GM18907 (cell line): ENCODE data around the gene STX2.
"Not testable (repeated sequence)": the region's sequence is repeated elsewhere in the genome, so short reads cannot be mapped to it uniquely, and the experiment has no call there.

ENCODE experiments used
- ATAC-seq: cut with Tn5 transposase; IDR thresholded peaks from one replicate; pipeline ENCODE4 v1.9.1; 2021; ENCODE audit warnings: mild to moderate bottlenecking, moderate library complexity; ENCODE audit not compliant: unreplicated experiment

Gene STX2

DNA sequence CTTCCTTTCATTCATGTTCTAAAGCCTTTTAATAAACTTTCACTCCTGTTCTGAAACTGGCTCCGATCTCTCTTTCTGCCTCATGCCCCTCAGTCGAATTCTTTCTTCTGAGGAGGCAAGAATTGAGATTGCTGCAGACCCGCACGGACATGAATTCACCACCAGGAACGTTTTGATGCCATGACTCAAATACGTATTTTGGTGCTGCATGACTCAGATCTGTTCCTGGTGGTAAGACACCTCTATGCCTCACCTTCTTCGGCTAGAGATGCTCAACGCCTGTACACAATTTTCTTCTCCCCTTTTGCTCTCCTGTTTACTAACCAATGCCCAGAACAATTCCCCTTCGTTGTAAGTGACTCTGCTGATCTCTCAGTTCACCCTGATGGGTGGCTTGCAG is 70.9 kb downstream of the STX2 start:
- ATAC-seq = no peak

DNA sequence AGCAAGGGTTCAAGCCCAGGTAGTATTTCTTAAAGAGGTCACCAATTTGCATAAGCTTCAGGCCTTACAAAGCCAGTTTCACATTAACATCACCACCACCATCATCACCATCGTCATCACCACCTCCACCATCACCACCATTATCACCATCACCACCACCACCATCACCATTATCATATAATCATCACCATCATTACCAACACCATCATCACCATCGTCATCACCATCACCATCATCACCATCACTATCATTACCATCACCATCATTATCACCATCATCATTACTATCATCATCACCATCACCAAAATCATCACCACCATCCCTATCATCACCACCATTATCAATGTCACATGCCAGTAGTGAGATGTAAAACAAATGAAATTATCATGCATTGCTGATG is 72.6 kb downstream of the STX2 start:
- no peak for ATAC-seq

DNA sequence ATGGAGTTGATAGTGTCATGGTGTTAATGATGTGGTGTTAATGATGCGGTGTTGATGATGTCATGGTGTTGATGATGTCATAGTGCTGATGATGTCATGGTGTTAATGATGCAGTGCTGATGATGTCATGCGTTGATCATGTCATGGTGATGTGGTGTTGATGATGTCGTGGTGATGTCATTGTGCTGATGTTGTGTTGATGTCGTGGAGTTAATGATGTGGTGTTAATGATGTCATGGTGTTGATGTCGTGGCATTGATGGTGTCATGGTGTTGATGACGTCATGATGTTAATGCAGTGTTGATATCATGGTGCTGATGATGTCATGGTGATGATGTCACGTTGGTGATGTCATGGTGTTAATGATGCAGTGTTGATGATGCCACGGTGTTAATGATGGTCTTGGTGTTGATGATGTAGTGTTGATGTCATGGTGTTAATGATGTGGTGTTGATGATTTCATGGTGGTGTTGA is 73.8 kb downstream of the STX2 start:
- ATAC-seq = no peak

- ATAC-seq = no peak
These were observed 74.4 kb downstream of the STX2 start for GRCh38 chr12:130764475-130765185.

DNA sequence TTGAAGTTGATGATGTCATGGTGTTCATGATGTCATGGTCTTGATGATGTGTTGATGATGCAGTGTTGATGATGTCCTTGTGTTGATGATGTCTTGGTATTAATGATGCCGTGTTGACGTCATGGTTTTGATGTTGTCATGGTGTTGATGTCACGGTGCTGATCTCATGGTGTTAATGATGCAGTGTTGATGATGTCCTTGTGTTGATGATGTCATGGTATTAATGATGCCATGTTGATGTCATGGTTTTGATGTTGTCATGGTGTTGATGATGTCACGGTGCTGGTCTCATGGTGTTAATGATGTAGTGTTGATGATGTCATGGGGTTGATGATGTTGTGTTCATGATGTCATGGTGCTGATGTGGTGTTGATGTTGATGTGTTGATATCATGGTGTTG is 75.0 kb downstream of the STX2 start:
- no peak for ATAC-seq

DNA sequence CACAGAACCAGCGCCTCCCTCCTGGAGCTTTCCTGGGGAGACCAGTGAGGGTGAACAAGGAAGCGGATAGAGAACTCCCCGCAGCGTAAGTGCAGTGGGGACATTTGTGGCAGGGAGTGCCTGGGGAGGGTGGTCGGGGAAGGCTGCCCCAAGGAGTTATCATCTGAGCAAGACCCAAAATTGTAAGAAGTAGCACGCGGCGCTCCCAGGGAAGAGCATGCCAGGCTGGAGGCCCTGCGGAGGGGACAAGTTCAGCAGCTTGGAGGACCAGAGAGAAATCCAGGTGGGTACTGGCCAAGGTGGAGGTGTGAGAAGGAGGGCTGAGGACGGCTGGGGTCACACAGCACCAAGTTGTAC is 76.8 kb downstream of the STX2 start:
- no peak for ATAC-seq

DNA sequence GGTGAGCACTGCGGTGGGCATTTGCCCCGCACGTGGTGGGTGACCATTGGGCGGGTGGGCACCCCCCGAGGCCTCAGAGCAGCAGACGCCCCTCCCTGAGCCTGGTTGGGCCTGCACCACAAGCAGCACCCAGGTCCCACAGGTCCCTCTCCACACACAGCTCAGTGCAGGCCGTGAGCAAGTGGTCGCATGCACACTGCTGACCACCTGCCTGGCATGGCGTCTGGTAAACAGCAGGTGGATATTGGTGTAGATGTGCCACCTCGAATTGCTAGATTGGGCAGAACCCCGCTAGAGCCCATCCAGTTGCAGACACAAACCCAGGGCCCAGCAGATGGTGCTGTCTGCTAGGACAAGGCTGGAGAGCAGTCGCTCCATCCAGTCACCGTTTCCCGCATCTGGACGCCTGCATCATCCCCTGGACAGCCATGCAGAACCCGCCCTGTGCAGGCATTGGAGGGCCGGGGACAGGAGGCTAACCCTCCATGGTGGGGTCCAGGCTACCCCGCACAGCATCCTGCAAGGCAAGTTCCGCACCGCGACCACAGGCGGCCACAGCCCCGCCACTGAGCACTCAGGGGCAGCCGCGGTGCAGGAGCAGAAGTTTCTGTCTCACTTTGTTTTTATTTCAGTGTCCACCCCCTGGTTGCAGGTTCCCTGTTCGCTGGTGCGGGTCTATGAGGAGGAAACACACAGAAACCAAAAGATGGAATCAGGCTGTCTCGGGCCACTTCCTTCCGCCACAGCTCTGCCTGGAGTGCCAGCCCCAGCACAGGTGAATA is 77.3 kb downstream of the STX2 start:
- ATAC-seq = no peak

DNA sequence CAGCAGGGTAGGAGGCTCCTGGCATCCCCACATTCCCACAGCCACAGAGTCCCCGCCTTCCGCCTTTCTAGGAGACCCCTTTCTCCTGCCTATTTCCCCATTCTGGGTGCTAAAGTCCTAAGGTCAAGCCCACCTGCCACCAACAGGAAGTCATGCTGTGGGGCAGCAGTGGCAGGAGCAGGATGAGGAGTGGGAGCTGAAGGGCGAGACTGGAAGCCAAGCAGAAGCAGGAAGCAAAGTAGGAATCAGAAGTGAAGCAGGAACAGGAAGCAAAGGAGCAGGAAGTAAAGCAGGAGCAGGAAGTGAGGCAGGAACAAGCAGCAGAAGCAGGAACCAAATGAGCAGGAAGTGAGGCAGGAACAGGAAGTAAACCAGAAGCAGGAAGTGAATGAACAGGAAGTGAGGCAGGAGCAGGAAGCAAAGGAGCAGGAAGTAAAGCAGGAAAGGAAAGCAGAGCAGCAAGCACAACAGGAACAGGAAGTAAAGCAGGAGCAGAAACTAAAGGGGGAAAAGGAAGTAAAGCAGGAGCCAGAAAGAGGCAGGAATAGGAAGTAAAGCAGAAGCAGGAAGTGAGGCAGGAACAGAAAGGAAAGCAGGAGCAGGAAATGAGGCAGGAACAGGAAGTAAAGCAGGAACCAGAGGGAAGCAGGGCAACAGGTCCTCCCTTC is 84.7 kb downstream of the STX2 start:
- ATAC-seq = no peak

DNA sequence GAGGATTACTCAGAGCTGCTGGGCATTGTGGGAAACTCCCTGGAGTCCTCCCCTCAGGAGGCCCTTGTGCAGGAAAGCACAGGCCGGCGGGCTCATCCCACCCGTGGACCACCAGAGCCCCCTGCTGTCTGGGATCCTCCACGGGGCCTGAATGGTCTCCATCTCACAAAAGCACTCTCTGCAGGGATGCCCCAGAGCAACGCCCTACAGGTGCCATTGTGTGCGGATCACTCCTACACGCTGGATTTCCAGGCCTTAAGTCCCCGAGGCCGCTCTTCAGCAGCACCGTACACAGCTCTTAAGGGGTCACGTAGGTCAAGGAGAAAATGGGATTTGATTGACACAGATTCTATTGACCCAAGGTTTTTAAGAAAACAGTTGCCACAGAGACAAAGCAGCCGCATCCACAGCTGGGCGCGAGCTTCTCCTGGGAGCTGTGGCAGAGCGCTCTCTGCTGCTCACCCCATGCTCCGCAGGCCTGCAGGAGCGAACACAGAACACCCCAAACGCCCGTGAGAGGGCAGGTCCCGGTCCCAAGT is 86.3 kb downstream of the STX2 start:
- no peak for ATAC-seq

- not testable (repeated sequence) for ATAC-seq
These were observed 87.0 kb downstream of the STX2 start for GRCh38 chr12:130752037-130752436.

DNA sequence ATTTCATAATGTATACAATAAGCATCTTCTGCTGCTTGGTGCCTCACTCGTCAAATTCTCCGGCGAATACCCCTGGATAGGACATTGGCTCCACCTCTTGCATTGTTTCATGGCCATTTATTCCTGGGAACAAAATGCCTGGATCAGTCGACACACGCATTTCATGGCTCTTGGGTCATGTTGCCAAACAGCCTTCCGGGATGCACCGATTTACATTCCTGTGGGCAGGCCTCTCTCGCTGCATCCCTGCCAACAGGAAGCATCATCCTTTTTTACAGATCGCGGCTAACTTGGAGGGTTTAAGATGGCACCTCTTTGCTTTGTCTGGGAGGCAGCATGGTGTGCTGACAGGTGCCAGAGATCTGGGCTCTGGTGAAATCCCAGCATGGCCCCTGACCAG is 90.3 kb downstream of the STX2 start:
- ATAC-seq = no peak

- peak; percentile 92 for ATAC-seq
These were observed 90.9 kb downstream of the STX2 start for GRCh38 chr12:130747867-130748740.

DNA sequence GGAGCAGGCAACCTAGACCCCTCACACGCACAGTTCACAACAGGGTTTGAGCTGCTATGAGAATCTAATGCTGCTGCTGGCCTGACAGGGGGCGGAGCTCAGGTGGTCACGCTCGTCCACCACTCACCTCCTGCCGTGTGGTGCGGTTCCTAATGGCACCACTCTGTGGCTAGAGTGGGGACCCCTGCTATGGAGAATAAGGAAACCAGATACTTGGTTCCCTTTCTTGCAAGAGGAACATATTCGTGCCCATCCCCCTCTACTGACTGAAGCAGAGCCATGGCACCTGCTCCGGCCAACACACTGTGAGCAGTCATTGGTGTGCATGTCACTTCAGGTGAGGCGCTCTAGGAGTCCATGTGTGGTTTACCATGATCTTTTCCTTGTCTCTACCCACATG is 92.5 kb downstream of the STX2 start:
- ATAC-seq = no peak

DNA sequence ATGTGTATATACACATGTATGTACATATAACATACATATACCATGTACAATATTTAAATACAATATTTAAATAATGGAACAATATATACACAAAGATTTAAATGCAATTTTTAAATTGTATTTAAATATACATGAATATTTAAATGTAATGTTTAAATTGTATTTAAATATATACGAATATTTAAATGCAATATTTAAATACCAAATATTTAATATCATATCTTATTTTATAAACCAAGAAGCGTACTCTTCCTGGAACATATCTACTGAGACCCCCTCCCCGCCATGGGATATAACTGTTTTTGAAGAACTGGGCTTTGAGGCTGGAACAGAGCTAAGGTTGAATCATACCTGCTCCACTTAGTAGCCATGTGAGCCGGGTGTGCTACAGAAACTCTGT is 93.1 kb downstream of the STX2 start:
- no peak for ATAC-seq

DNA sequence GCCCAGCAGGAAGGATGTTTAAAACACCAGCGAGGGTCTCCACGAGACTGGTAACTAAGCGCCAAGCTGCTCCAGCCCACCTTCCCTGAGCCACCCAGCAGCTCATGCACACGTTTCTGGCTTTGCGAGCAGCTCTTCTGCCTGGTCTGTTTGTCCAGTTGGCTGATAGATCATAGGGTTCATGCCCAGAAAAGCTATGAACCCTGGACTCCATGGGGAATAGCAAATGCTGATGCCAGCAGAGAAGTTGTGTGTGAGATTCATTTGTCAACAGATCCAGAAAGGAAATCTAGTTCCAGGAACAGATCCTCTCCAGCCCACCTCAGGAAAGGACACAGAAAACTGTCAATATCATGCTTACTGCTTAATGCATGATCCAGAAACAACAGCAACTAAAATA is 94.8 kb downstream of the STX2 start:
- ATAC-seq = no peak

GRCh38 chr12:130743606-130744005 is 95.4 kb downstream of the STX2 start:
- no peak for ATAC-seq

DNA sequence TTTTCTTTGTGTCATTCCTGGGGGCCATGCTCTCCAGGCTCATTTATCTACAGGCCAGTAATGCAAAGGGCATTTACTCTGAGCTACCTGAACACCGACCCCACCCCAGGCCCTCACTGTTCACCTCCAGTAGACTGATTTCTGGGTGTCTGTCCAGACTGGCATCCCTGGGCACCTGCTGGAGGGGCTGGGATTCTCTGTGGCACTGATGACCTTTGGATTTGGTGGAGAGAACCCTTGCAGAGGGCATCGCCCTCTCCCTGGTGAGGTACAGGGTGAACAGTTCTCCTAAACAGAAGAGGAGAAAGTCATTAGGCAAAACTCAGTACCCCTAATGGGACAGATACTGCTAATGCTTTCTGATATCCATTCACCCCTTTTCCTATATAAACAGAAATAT is 95.9 kb downstream of the STX2 start:
- ATAC-seq = no peak

GRCh38 chr12:130742716-130743115 is 96.3 kb downstream of the STX2 start:
- ATAC-seq = no peak

DNA sequence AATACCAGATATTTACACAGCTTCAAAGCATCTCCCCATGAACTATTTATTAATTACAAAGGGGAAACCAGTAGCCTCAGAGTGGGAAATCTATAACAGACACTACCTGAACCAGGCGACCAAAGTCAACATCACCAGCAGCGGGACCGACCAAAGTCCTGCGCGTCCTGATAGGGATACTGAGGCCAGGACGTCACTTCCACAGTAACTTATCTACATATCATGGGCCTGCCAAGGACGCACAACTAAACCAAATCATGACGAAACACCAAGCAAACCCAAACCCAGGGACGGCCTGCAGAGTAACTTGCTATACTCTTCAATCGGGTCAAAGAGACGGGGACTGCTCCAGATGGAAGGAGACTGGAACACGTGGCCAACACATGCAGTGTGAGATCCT is 96.9 kb downstream of the STX2 start:
- no peak for ATAC-seq
